SK-N-SH (cell line): ENCODE measurements around the gene OR2B2. TPM values are rescaled to one million over a fixed set of nuclear protein-coding genes. Genes with fewer than 3 reads are reported as not detected.

Source experiments
- CTCF ChIA-PET: fragments of 300-600, 350-600 bp; formaldehyde crosslinking; extraction: SDS; loops from one replicate; lab custom pipeline; 2021; lab: Yijun Ruan, JAX
- POLR2A ChIA-PET: fragments of 350-600 bp; sonication (Branson Sonifier 250); formaldehyde crosslinking; extraction: SDS; loops from one replicate; lab custom pipeline; 2020; ENCODE audit warnings: antibody characterized with exemption, inconsistent platforms; lab: Yijun Ruan, JAX
- DNase-seq: peaks from one replicate; pipeline ENCODE4 v3.0.0; 2012
- H2AFZ ChIP-seq: fragments of 200-600 bp; sonication (generic); 2 replicates; pipeline ENCODE4 v1.8.1; 2016; ENCODE audit warnings: antibody characterized with exemption, mild to moderate bottlenecking, low read depth
- H3F3A ChIP-seq: fragments of 200-600 bp; sonication (generic); replicated peaks from 2 replicates; pipeline ENCODE3; 2016; ENCODE audit warnings: antibody characterized with exemption, mild to moderate bottlenecking; ENCODE audit not compliant: insufficient read depth
- H3K27ac ChIP-seq, 2 experiments: fragments of 200-500 bp in 1 of 2; fragments of 200-600 bp in 1 of 2; sonication (Bioruptor generic) in 1 of 2; sonication (generic), shearing (Covaris generic) in 1 of 2; 2 replicates each; pipeline versions ENCODE4 v1.5.1 to v1.6.1; 2014 to 2016; ENCODE audit warnings: low read depth in 2 of 2, inconsistent platforms in 1 of 2, low read length in 1 of 2, mild to moderate bottlenecking in 1 of 2, mixed read lengths in 1 of 2
- H3K27me3 ChIP-seq: fragments of 200-600 bp; sonication (generic), shearing (Covaris generic); 2 replicates; pipeline ENCODE4 v1.6.1; 2016; ENCODE audit warnings: mixed run types; ENCODE audit not compliant: insufficient read depth
- H3K36me3 ChIP-seq, 2 experiments: fragments of 200-500 bp in 1 of 2; fragments of 200-600 bp in 1 of 2; sonication (Bioruptor generic) in 1 of 2; sonication (generic) in 1 of 2; replicated peaks in 1 of 2; 2 replicates each; pipeline versions ENCODE3 to v1.5.1; 2014 to 2016; ENCODE audit warnings: low read length in 1 of 2, mild to moderate bottlenecking in 1 of 2; ENCODE audit not compliant: insufficient read depth in 2 of 2, control insufficient read depth in 1 of 2
- H3K4me1 ChIP-seq, 2 experiments: fragments of 200-500 bp in 1 of 2; fragments of 200-600 bp in 1 of 2; sonication (Bioruptor generic) in 1 of 2; sonication (generic), shearing (Covaris generic) in 1 of 2; 2 replicates each; pipeline versions ENCODE4 v1.5.1 to v1.6.1; 2014 to 2016; ENCODE audit warnings: low read depth in 1 of 2, low read length in 1 of 2, mixed run types in 1 of 2; ENCODE audit not compliant: insufficient read depth in 2 of 2, control insufficient read depth in 1 of 2
- H3K4me2 ChIP-seq: fragments of 200-600 bp; sonication (generic), shearing (Covaris generic); 2 replicates; pipeline ENCODE4 v1.6.1; 2017; ENCODE audit warnings: mixed run types
- H3K4me3 ChIP-seq, 2 experiments: fragments of 200-500 bp in 1 of 2; fragments of 200-600 bp in 1 of 2; sonication (Bioruptor generic) in 1 of 2; sonication (generic), shearing (Covaris generic) in 1 of 2; 2 replicates each; pipeline versions ENCODE4 v1.5.1 to v1.8.1; 2014 to 2016; ENCODE audit warnings: low read depth in 2 of 2, inconsistent platforms in 1 of 2, low read length in 1 of 2, mild to moderate bottlenecking in 1 of 2, mixed read lengths in 1 of 2, moderate library complexity in 1 of 2
- H3K79me2 ChIP-seq: fragments of 200-600 bp; sonication (generic); 2 replicates; pipeline ENCODE4 v1.8.1; 2017; ENCODE audit warnings: mild to moderate bottlenecking; ENCODE audit not compliant: insufficient read depth
- H3K9ac ChIP-seq: fragments of 200-600 bp; sonication (generic); 2 replicates; pipeline ENCODE4 v1.6.1; 2017; ENCODE audit warnings: mixed run types
- H3K9me2 ChIP-seq: fragments of 200-600 bp; sonication (generic); 2 replicates; pipeline ENCODE4 v1.6.1; 2017; ENCODE audit warnings: mixed run types
- H3K9me3 ChIP-seq: fragments of 200-600 bp; sonication (generic); 2 replicates; pipeline ENCODE4 v1.6.1; 2017; ENCODE audit warnings: mixed run types, mild to moderate bottlenecking, moderate library complexity
- H4K20me1 ChIP-seq: fragments of 200-600 bp; sonication (generic); 2 replicates; pipeline ENCODE4 v1.6.1; 2017; ENCODE audit warnings: mild to moderate bottlenecking, mixed run types; ENCODE audit not compliant: insufficient read depth
- CHD2 ChIP-seq: fragments of 150-350 bp; IDR thresholded peaks from 2 replicates; pipeline ENCODE4 v1.6.1; 2018; ENCODE audit warnings: low read length; ENCODE audit not compliant: partially characterized antibody
- EZH2phosphoT487 ChIP-seq: fragments of 200-600 bp; sonication (generic); IDR thresholded peaks from 2 replicates; pipeline ENCODE4 v1.6.1; 2017; ENCODE audit warnings: low read depth, mixed run types, mild to moderate bottlenecking, antibody characterized with exemption, moderate library complexity, borderline replicate concordance
- GABPA ChIP-seq: IDR thresholded peaks from 2 replicates; pipeline ENCODE4 v1.4.0; 2012; ENCODE audit warnings: low read depth, mild to moderate bottlenecking
- IRF3 ChIP-seq: fragments of 150-350 bp; IDR thresholded peaks from 2 replicates; pipeline ENCODE4 v1.6.1; 2016; ENCODE audit warnings: mild to moderate bottlenecking, low read depth, low read length
- MAX ChIP-seq: IDR thresholded peaks from 2 replicates; pipeline ENCODE4 v1.4.0; 2012; ENCODE audit warnings: low read depth
- MEF2A ChIP-seq: IDR thresholded peaks from 2 replicates; pipeline ENCODE4 v1.4.0; 2012; ENCODE audit warnings: low read depth, borderline replicate concordance
- MXI1 ChIP-seq: IDR thresholded peaks from 2 replicates; pipeline ENCODE4 v1.6.1; 2012; ENCODE audit warnings: mild to moderate bottlenecking, low read depth, low read length, improper control_type of control experiment
- NFIC ChIP-seq: IDR thresholded peaks from 2 replicates; pipeline ENCODE4 v1.4.0; 2012; ENCODE audit warnings: borderline replicate concordance
- REST ChIP-seq: IDR thresholded peaks from 2 replicates; pipeline ENCODE4 v1.6.1; 2012; ENCODE audit warnings: mild to moderate bottlenecking, low read depth, low read length, moderate library complexity
- TAF1 ChIP-seq: IDR thresholded peaks from 2 replicates; pipeline ENCODE4 v1.6.1; 2012; ENCODE audit warnings: low read depth, mild to moderate bottlenecking, low read length, moderate library complexity, borderline replicate concordance
- TEAD4 ChIP-seq: IDR thresholded peaks from 2 replicates; pipeline ENCODE4 v1.4.0; 2012; ENCODE audit warnings: mild to moderate bottlenecking, borderline replicate concordance; ENCODE audit not compliant: insufficient read depth
- WGBS: methylation state at CpG from one replicate; pipeline ENCODE4 v1.1.6; 2017; ENCODE audit warnings: low lambda C conversion rate; 5-methylcytosine and 5-hydroxymethylcytosine counted together
- polyA plus RNA-seq, 3 experiments: library from polyadenylated mRNA; depleted of rRNA; stranded (reverse); fragments of >200 nt; gene quantifications; 2 replicates each; pipeline ENCODE4 v1.2.3, GENCODE V29; 2012

The OR2B2 gene
- not detected in 2 replicates for polyA plus RNA-seq (2012; rRNA removed)
- polyA plus RNA-seq (2012; cell fraction: cytosol; rRNA removed), result not detected in 2 replicates
- not detected in 2 replicates for polyA plus RNA-seq (2012; cell fraction: nucleus; rRNA removed)

- no peak within 1 kb of the TSS for H3K27ac ChIP-seq
Observed at GRCh38 chr6:27911956-27912446, at the start of gene OR2B2. Gene OR2B2 (minus strand): TSS chr6:27912396. CDS start chr6:27912319, 77 bp downstream.

More at GRCh38 chr6:27911956-27912446, at the start of gene OR2B2:
- no peaks in the 10 kb centered on the region; a peak in 1 of 4 replicates for H3K4me1 ChIP-seq
- DNase-seq, result no peak
- 41% methylated on average over 2 of the region's 2 CpGs for WGBS
- no peak for TF ChIP-seq MAX
- no peak for TF ChIP-seq CHD2
- no peak for TF ChIP-seq GABPA
- no peak for TF ChIP-seq NFIC
- no peak for TF ChIP-seq TAF1
- TF ChIP-seq IRF3, result no peak
- TF ChIP-seq EZH2phosphoT487, result no peak
- TF ChIP-seq MEF2A, result no peak
- no peak for TF ChIP-seq REST
- TF ChIP-seq TEAD4, result no peak
- no peak for TF ChIP-seq MXI1
- TF ChIP-seq, all 33 proteins: peak for 0
- Histone ChIP-seq H3K36me3 (no peaks in the 10 kb centered on the region), H3K4me3 (no peak within 1 kb of the TSS), H3K79me2 (no peaks in the 10 kb centered on the region), H3K27me3 (no peaks in the 10 kb centered on the region; the same call in 1 of the 2 replicates), H3K4me2 (no peak within 1 kb of the TSS), H3K9me2 (no peaks in the 10 kb centered on the region), H3F3A (no peaks in the 10 kb centered on the region), H2AFZ (no peak within 1 kb of the TSS), H3K9me3 (no peaks in the 10 kb centered on the region), H4K20me1 (no peaks in the 10 kb centered on the region), H3K9ac (no peak within 1 kb of the TSS)
- ChIA-PET CTCF (no interaction called here), POLR2A (no interaction called here)
